ENCODE data around the gene ARHGAP42.

Gene ARHGAP42

GRCh38 chr11:100830978-100831732 lies 144.1 kb downstream of the ARHGAP42 start:
- ChIA-PET CTCF (interaction anchor here (0.9 to 2.6 kb wide), 7 partner anchors 17 to 150 kb away, joined by 3 to 11 read pairs (median 3); no protein-coding TSS in a partner anchor), POLR2A (interaction anchor here (0.7 kb wide), 1 partner anchor 13 kb away, joined by 3 read pairs; no protein-coding TSS in a partner anchor)
- TF ChIP-seq CTCF (IDR thresholded peaks at IDR 0.05; ENCODE audit: insufficient read depth, low read length, missing control alignments): no peak
- DNase-seq (ENCODE audit: low read depth, low spot score): peak; percentile 21
- no peak overlapping the region for H3K4me3 ChIP-seq (ENCODE audit: low read depth, low read length)

GRCh38 chr11:100831929-100832494 lies 144.9 kb downstream of the ARHGAP42 start:
- DNase-seq (ENCODE audit: low read depth, low spot score): no peak
- CTCF ChIA-PET: interaction anchor here (1.2 to 2.6 kb wide), 4 partner anchors 16 to 151 kb away, joined by 3 to 11 read pairs (median 3); no protein-coding TSS in a partner anchor
- POLR2A ChIA-PET: no interaction called here
- TF ChIP-seq CTCF (IDR thresholded peaks at IDR 0.05; ENCODE audit: insufficient read depth, low read length, missing control alignments): no peak
- H3K4me3 ChIP-seq (ENCODE audit: low read depth, low read length): no peak overlapping the region

- TF ChIP-seq CTCF (IDR thresholded peaks at IDR 0.05; ENCODE audit: insufficient read depth, low read length, missing control alignments): no peak
- H3K4me3 ChIP-seq (ENCODE audit: low read depth, low read length): no peak overlapping the region
- no peak for DNase-seq (ENCODE audit: low read depth, low spot score)
- CTCF ChIA-PET: interaction anchor here (2.6 kb wide), 1 partner anchor 150 kb away, joined by 11 read pairs; no protein-coding TSS in a partner anchor
- POLR2A ChIA-PET: no interaction called here
These were observed 145.7 kb downstream of the ARHGAP42 start for GRCh38 chr11:100832829-100833228.

GRCh38 chr11:100833276-100833675 lies 146.2 kb downstream of the ARHGAP42 start:
- POLR2A ChIA-PET: no interaction called here
- no peak for DNase-seq (ENCODE audit: low read depth, low spot score)

GRCh38 chr11:100835854-100836253 lies 148.8 kb downstream of the ARHGAP42 start:
- no peak overlapping the region for H3K4me3 ChIP-seq (ENCODE audit: low read depth, low read length)
- POLR2A ChIA-PET: no interaction called here
- DNase-seq (ENCODE audit: low read depth, low spot score): no peak
- TF ChIP-seq CTCF (IDR thresholded peaks at IDR 0.05; ENCODE audit: insufficient read depth, low read length, missing control alignments): no peak
- CTCF ChIA-PET: no interaction called here

More at GRCh38 chr11:100833276-100833675, 146.2 kb downstream of the ARHGAP42 start:
- no peak overlapping the region for H3K4me3 ChIP-seq (ENCODE audit: low read depth, low read length)
- CTCF ChIA-PET: no interaction called here
- TF ChIP-seq CTCF (IDR thresholded peaks at IDR 0.05; ENCODE audit: insufficient read depth, low read length, missing control alignments): no peak

- DNase-seq (ENCODE audit: low read depth, low spot score): no peak
- H3K4me3 ChIP-seq (ENCODE audit: low read depth, low read length): no peak overlapping the region
- ChIA-PET POLR2A (no interaction called here), CTCF (no interaction called here)
- no peak for TF ChIP-seq CTCF (IDR thresholded peaks at IDR 0.05; ENCODE audit: insufficient read depth, low read length, missing control alignments)
These were observed 150.2 kb downstream of the ARHGAP42 start for GRCh38 chr11:100837311-100837710.

Measured in AG04449 (cell line).